GM21381 (cell line): ENCODE results near the gene AP3B2.
"Not testable (repeated sequence)": the region's sequence is repeated elsewhere in the genome, so short reads cannot be mapped to it uniquely, and the experiment has no call there.

Source experiments
- ATAC-seq: cut with Tn5 transposase; IDR thresholded peaks from one replicate; pipeline ENCODE4 v1.9.1; 2021; ENCODE audit warnings: mild to moderate bottlenecking, moderate library complexity; ENCODE audit not compliant: unreplicated experiment

Gene AP3B2

GRCh38 chr15:82709421-82710207 is at the start of gene AP3B2:
Gene AP3B2, minus strand, starts transcription at chr15:82709875. Its CDS starts 169 bp downstream, at chr15:82709706.
- peak; percentile 90 for ATAC-seq

DNA sequence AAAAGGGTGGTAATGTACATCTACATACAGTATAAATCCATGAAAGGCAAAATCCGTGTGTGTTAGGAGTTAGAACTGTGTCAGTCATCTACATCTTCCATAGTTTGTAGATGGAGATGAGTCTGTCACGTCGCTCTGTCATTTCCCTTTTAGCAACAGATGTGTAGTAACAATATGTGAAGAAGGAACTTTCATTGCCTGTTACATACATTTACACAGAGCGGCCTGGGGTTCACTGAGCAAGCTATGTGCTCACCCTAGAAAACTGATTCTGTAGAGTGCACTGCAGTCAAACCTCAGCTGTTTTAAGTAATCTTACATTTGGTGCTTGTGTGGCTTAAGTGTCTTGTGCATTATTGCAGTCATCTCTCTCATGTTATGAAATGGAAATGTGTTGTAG is 41.6 kb upstream of the AP3B2 start:
- ATAC-seq, result no peak

GRCh38 chr15:82750831-82751180 is 41.1 kb upstream of the AP3B2 start:
- peak; percentile 19 for ATAC-seq

GRCh38 chr15:82749951-82750830 is 40.5 kb upstream of the AP3B2 start:
- ATAC-seq, result peak; percentile 93

DNA sequence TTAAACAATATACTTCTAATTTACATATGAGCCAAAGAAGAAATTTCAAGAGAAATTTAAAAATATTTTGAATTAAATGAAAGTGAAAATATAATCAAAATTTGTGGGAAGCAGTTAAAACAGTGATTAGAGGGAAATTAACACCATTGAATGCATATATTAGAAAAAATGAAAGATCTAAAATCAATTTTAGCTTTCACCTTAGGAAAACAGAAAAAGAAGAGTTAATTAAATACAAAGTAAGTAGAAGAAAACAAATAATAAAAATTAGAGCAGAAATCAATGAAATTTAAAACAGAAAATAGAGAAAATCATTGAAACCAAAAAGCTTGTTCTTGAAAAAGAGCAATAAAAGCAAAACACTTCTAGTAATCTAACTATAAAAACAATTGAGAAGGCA is 38.6 kb upstream of the AP3B2 start:
- no peak for ATAC-seq

GRCh38 chr15:82743810-82744209 is 34.1 kb upstream of the AP3B2 start:
- ATAC-seq, result no peak

DNA sequence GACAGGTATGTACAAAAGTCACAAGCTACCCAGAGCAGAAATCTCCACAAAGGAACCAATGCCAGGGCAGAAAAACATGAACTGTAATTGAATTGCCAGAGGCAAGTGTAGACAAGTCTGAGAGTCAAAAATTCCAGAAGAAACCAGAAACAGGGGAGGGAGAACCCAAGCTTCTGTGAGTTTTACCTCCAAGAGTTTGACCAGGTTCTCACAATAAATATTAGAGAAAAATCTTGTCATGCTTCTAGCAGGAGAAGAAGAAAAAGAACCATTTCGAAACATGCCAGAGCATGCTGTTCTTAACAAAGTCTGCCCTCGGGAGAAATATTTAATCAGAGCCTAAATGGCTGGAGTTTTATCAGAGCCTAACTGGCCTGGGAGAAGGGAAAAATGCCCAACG is 32.5 kb upstream of the AP3B2 start:
- no peak for ATAC-seq

DNA sequence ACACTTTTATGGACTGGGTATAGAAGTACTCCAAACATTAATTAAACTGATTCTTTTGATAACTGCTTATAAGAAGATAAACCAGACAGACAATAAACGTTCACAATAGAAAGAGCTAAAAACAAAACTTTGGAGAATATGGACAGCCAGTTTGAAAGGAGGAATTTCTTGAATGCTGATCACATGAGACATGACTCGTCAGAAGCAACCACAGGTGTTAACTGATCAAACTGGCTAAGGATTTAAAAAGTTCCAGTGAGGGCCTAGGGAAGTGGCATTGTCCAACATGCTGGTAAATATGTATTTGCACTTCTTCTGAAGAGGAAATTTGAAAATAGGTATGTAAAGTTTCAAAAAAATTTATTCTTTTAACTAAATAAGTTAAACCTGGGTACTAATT is 29.4 kb upstream of the AP3B2 start:
- ATAC-seq, result no peak

GRCh38 chr15:82737975-82738374 is 28.3 kb upstream of the AP3B2 start:
- ATAC-seq, result no peak

DNA sequence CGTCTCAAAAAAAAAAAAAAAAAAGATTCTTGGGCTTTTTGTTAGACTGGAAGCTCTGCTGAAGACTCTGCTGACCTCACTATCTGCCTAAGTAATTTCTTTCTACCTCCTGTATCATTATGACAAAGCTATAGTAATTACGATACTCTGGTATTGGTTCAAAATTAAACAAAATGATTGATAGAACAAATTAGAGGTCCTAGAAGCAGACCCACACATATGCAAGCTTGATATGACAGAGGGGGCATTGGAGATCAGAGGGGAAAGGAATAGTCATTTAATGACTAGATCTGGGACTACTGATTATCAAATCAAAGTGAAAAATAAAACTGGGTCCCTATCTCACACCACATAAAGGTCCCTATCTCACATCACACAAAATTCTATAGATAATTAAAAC is 21.9 kb upstream of the AP3B2 start:
- no peak for ATAC-seq

DNA sequence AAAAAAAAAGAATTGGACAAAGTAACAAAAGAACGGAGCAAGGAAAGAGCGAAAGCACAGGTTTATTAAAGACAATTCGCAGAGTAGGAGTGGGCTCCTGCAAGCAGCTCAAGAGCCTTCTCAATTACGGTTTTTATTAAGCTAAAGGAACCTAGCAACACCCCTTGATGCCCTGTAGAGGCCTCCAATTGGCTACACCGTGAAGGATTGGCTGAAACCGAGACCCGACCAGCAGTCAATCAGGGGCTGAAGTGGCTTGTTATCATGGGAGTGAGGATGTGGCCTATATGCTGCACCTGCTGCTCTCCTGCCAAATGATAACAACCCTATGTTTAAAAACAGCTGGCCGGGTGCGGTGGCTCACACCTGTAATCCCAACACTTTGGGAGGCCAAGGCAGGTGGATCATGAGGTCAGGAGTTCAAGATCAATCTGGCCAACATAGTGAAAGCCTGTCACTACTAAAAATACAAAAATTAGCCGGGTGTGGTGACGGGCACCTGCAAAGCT is 20.4 kb upstream of the AP3B2 start:
- ATAC-seq, result no peak

- no peak for ATAC-seq
These were observed 17.1 kb upstream of the AP3B2 start for GRCh38 chr15:82726816-82727215.

- no peak for ATAC-seq
These were observed 5.3 kb upstream of the AP3B2 start for GRCh38 chr15:82715003-82715402.

GRCh38 chr15:82714016-82714415 is 4.3 kb upstream of the AP3B2 start:
- no peak for ATAC-seq

DNA sequence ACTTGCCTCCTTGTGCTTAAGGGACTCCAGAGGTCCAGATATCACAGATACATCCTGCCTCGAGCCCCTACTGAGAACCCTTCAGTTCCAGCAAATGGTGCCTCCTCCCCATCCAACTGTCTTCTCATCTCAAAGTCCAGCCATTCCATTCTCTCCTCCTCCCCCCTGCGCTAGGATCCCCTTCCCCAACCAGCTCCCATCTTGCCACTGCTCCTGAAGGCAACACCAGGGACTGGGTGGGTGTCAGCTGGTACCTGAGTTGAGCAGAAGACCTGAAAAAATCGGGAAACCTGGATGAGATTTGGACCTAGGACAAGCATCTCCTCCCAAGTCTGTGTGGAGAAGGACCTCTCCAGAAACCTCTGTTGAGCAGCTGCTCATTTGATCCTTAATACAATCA is 2.4 kb upstream of the AP3B2 start:
- no peak for ATAC-seq

GRCh38 chr15:82710926-82711490 is 1.3 kb upstream of the AP3B2 start:
- ATAC-seq, result no peak

DNA sequence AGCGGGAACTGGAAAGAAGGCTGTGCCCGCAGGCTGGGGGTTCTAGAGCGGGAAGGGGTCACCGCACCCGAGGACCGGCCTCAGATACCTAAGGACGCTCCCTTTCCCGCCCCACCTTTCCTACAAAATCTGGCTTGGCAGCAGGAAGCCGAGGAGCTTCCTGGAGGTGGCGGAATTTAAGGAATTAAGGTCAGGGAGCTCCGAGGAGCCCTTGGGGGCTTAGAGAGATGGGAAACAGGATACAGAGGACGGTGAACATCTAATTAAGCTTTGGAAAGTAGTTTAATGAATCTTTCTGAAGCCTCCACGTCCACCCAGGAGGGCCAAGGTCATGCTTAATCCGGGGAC is 507 bp upstream of the AP3B2 start:
- no peak for ATAC-seq

- ATAC-seq, result no peak
These were observed 624 bp downstream of the AP3B2 start for GRCh38 chr15:82709081-82709420.

DNA sequence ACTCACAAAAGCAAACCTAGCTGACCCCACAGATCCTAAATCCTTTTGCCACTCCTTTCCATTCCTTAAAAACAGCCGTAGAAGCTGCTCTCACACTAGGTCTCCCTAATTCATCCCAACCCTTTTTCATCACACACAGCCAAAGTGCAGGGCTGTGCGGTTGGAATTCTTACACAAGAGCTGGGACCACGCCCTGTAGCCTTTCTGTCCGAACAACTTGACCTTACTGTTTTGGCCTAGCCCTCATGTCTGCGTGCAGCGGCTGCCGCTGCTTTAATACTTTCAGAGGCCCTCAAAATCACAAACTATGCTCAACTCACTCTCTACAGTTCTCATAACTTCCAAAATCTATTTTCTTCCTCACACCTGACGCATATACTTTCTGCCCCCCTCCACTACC is 3.8 kb downstream of the AP3B2 start:
- not testable (repeated sequence) for ATAC-seq

- no peak for ATAC-seq
These were observed 9.9 kb downstream of the AP3B2 start for GRCh38 chr15:82699726-82700125.

DNA sequence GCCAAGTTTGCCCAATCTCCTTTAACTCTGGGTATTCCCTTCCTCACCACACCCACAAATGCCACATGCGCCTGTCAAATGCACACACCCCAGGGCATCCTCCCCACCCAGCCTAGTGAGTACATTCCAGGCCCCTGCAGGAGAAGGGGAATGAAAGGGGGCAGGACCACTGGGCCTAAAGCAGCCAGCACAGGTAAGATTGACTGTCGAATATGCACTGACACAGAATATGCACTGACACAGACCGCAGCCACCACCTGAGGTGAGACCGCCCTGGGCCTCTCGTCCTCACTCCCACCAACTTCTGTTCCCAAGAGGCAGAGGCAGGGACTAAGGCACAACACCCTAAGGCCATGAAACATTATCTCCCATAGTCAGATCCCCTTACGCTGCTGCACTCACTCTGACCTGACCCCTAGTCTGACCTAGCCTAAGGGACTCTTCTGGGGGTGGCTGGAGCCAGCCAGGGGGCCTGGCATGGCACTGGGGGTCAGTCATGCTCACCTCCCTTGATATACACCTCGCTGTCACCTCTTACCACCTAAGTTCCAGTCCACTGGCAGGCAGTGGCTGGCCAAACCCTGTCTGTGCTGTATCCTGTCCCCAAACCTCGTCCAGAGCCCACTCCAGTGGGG is 10.8 kb downstream of the AP3B2 start:
- no peak for ATAC-seq
